Hepatocyte (in vitro differentiated cells): Measurements from ENCODE around the gene NCAPD3. TPM values are rescaled to one million over a fixed set of nuclear protein-coding genes. Genes with fewer than 3 reads are reported as not detected.

Experiments
- DNase-seq: peaks from one replicate; pipeline ENCODE4 v3.0.0-alpha.2; 2016; ENCODE audit warnings: low spot score
- H2AFZ ChIP-seq: fragments of 200-600 bp; sonication (generic); 2 replicates; pipeline ENCODE4 v1.6.0; 2016; ENCODE audit warnings: antibody characterized with exemption, mild to moderate bottlenecking
- H3K27ac ChIP-seq: fragments of 200-600 bp; sonication (generic); 2 replicates; pipeline ENCODE4 v1.5.1; 2016; ENCODE audit warnings: mild to moderate bottlenecking
- H3K27me3 ChIP-seq: fragments of 200-600 bp; sonication (generic); 2 replicates; pipeline ENCODE4 v1.6.1; 2016
- H3K36me3 ChIP-seq: fragments of 200-600 bp; sonication (generic); replicated peaks from 2 replicates; pipeline ENCODE4 v1.5.1; 2016; ENCODE audit warnings: low read depth; ENCODE audit not compliant: insufficient read depth
- H3K4me1 ChIP-seq: fragments of 200-600 bp; sonication (generic); 2 replicates; pipeline ENCODE4 v1.5.1; 2016; ENCODE audit warnings: mild to moderate bottlenecking, moderate library complexity; ENCODE audit not compliant: insufficient read depth
- H3K4me2 ChIP-seq: fragments of 200-600 bp; sonication (generic); 2 replicates; pipeline ENCODE4 v1.6.0; 2016
- H3K4me3 ChIP-seq: fragments of 200-600 bp; sonication (generic); 2 replicates; pipeline ENCODE4 v1.5.1; 2016; ENCODE audit warnings: mild to moderate bottlenecking
- H3K79me2 ChIP-seq: fragments of 200-600 bp; sonication (generic); 2 replicates; pipeline ENCODE4 v1.6.0; 2017; ENCODE audit warnings: mild to moderate bottlenecking
- H3K9me2 ChIP-seq: fragments of 200-600 bp; sonication (generic); replicated peaks from 2 replicates; pipeline ENCODE4 v1.6.0; 2017; ENCODE audit warnings: mild to moderate bottlenecking; ENCODE audit not compliant: insufficient read depth
- H3K9me3 ChIP-seq: fragments of 200-600 bp; sonication (generic); 2 replicates; pipeline ENCODE4 v1.5.1; 2016; ENCODE audit warnings: low read depth, mild to moderate bottlenecking
- H4K20me1 ChIP-seq: fragments of 200-600 bp; sonication (generic); 2 replicates; pipeline ENCODE4 v1.6.0; 2016; ENCODE audit warnings: mild to moderate bottlenecking; ENCODE audit not compliant: insufficient read depth, poor library complexity, severe bottlenecking
- CTCF ChIP-seq: fragments of 200-600 bp; sonication (generic); IDR thresholded peaks from 2 replicates; pipeline ENCODE4 v1.5.1; 2016; ENCODE audit warnings: antibody characterized with exemption, mild to moderate bottlenecking; ENCODE audit not compliant: poor library complexity
- EZH2 ChIP-seq: fragments of 200-600 bp; sonication (generic); IDR thresholded peaks from 2 replicates; pipeline ENCODE4 v1.6.1; 2016; ENCODE audit warnings: antibody characterized with exemption, mild to moderate bottlenecking, borderline replicate concordance
- EZH2phosphoT487 ChIP-seq: fragments of 200-600 bp; sonication (generic); IDR thresholded peaks from one replicate; pipeline ENCODE4 v1.6.1; 2018; ENCODE audit warnings: antibody characterized with exemption, mild to moderate bottlenecking, low read depth, moderate library complexity; ENCODE audit not compliant: unreplicated experiment, severe bottlenecking
- WGBS: methylation state at CpG from one replicate; pipeline ENCODE4 v1.1.6; 2016; ENCODE audit warnings: low lambda C conversion rate; ENCODE audit errors: missing lambda C conversion rate; 5-methylcytosine and 5-hydroxymethylcytosine counted together
- polyA plus RNA-seq: library from polyadenylated mRNA; unstranded; fragments of >200 nt; fragmentation: Nextera tagmentation; extraction: Ambion mirVana; gene quantifications from 2 replicates; pipeline ENCODE4 v1.2.1, GENCODE V29; 2016
- total RNA-seq: library from RNA; depleted of rRNA; stranded (reverse); fragments of >200 nt; gene quantifications from 2 replicates; pipeline ENCODE4 v1.2.3, GENCODE V29; 2014

The NCAPD3 gene
- total and polyA plus RNA-seq, 2 experiments from 2014 or later = 8.8 to 9.5 TPM

- Histone ChIP-seq H3K4me1 (peaks cover 4% of the 10 kb centered on the region), H2AFZ (no peak overlapping the region), H3K27ac (no peak overlapping the region), H3K36me3 (no peaks in the 10 kb centered on the region), H4K20me1 (no peaks in the 10 kb centered on the region), H3K9me3 (no peaks in the 10 kb centered on the region), H3K9me2 (no peaks in the 10 kb centered on the region), H3K4me2 (peak overlapping the region; percentile 92), H3K79me2 (peaks cover 29% of the 10 kb centered on the region), H3K27me3 (no peaks in the 10 kb centered on the region), H3K4me3 (no peak overlapping the region)
- no peak for DNase-seq
- WGBS = 65% methylated on average over 3 of the region's 3 CpGs
- TF ChIP-seq CTCF = no peak
- no peak for TF ChIP-seq EZH2phosphoT487
- no peak for TF ChIP-seq EZH2
These were observed 30.8 kb upstream of the NCAPD3 start for GRCh38 chr11:134254433-134255183.

- H3K27ac ChIP-seq = peak within 1 kb of the TSS; percentile 73
- peak within 1 kb of the TSS; percentile 92 for H3K4me2 ChIP-seq
- H3K79me2 ChIP-seq = peaks cover 29% of the 10 kb centered on the region
- no peaks in the 10 kb centered on the region for H3K9me2 ChIP-seq
- TF ChIP-seq EZH2phosphoT487 (no peak), CTCF (no peak), EZH2 (no peak)
- DNase-seq = peak; percentile 97
- peaks cover 4% of the 10 kb centered on the region for H3K4me1 ChIP-seq
- no peaks in the 10 kb centered on the region for H3K36me3 ChIP-seq
- WGBS = 1% methylated on average over 66 of the region's 70 CpGs
- H2AFZ ChIP-seq = peak within 1 kb of the TSS; percentile 95
- no peaks in the 10 kb centered on the region for H3K9me3 ChIP-seq
- peak within 1 kb of the TSS; percentile 85 for H3K4me3 ChIP-seq
- no peaks in the 10 kb centered on the region for H4K20me1 ChIP-seq
- no peaks in the 10 kb centered on the region for H3K27me3 ChIP-seq
These were observed 29.6 kb upstream of the NCAPD3 start, which contains the start of the genes ACAD8 and THYN1 for GRCh38 chr11:134253188-134253993. TSS of gene ACAD8 (plus strand) at chr11:134253568. CDS start at chr11:134253601, 33 bp downstream. TSS of gene THYN1 (minus strand) at chr11:134253352. CDS start at chr11:134252882, 470 bp downstream.

- Histone ChIP-seq H3K36me3 (no peaks in the 10 kb centered on the region), H3K4me3 (peak overlapping the region; percentile 85), H3K9me3 (no peaks in the 10 kb centered on the region), H3K4me2 (peak overlapping the region; percentile 82), H3K27ac (peak overlapping the region; percentile 73), H3K9me2 (no peaks in the 10 kb centered on the region), H3K27me3 (no peaks in the 10 kb centered on the region), H2AFZ (peak overlapping the region; percentile 95), H3K79me2 (peaks cover 29% of the 10 kb centered on the region), H3K4me1 (peaks cover 4% of the 10 kb centered on the region), H4K20me1 (no peaks in the 10 kb centered on the region)
- WGBS = 9% methylated on average over 27 of the region's 27 CpGs
- TF ChIP-seq CTCF (no peak), EZH2 (no peak), EZH2phosphoT487 (no peak)
- peak; percentile 45 for DNase-seq
These were observed 28.8 kb upstream of the NCAPD3 start for GRCh38 chr11:134252346-134253187.
